Measurements from ENCODE around the gene OR5AK2. TPM values are rescaled to one million over a fixed set of nuclear protein-coding genes. Genes with fewer than 3 reads are reported as not detected.

Gene OR5AK2
- total and polyA plus RNA-seq, 2 of the 8 experiments (the other 6 are each of a cell fraction or from before 2014, with no cell fraction given), result not detected

GRCh38 chr11:56968524-56968923 lies 20.2 kb upstream of the OR5AK2 start:
- H4K8ac ChIP-seq (ENCODE audit: extremely low read depth, insufficient read depth, low read length), result no peak overlapping the region
- POLR2A ChIA-PET (ENCODE audit: partially characterized antibody), result no interaction called here
- H3K36me3 ChIP-seq (ENCODE audit: control insufficient read depth in 2 of 4, insufficient read depth in 4 of 4, low read length in 3 of 4), result no peaks in the 10 kb centered on the region
- no peak overlapping the region for H3K9ac ChIP-seq (replicated peaks in 1 of 4; ENCODE audit: extremely low read depth in 1 of 4, low read depth in 3 of 4, low read length in 3 of 4)
- H2AFZ ChIP-seq (ENCODE audit: low read length), result no peak overlapping the region
- H4K20me1 ChIP-seq (replicated peaks in 1 of 2; ENCODE audit: control insufficient read depth in 1 of 2, insufficient read depth in 2 of 2, low read length in 2 of 2), result no peaks in the 10 kb centered on the region
- H3K23me2 ChIP-seq (ENCODE audit: low read depth, low read length), result no peaks in the 10 kb centered on the region
- H2AK5ac ChIP-seq (ENCODE audit: low read depth, low read length), result no peak overlapping the region
- H2BK12ac ChIP-seq (ENCODE audit: low read depth, low read length), result no peak overlapping the region
- CTCF ChIA-PET (ENCODE audit: partially characterized antibody), result interaction anchor here (0.7 kb wide), 1 partner anchor 131 kb away, joined by 3 read pairs; no protein-coding TSS in a partner anchor
- no peak overlapping the region for H3K27ac ChIP-seq (ENCODE audit: low read depth, low read length)
- no peak for DNase-seq (ENCODE audit: low read depth in 1 of 2, low spot score in 2 of 2)
- no peak overlapping the region for H2BK5ac ChIP-seq (ENCODE audit: low read depth, low read length)
- no peak overlapping the region for H3K4me2 ChIP-seq (ENCODE audit: insufficient read depth in 1 of 2, low read depth in 2 of 2, low read length in 2 of 2)
- no peak for FAIRE-seq
- no peak overlapping the region for H3K18ac ChIP-seq (ENCODE audit: extremely low read depth, low read length)
- no peaks in the 10 kb centered on the region for H3K79me1 ChIP-seq (ENCODE audit: low read depth, low read length)
- WGBS, 2 experiments (ENCODE audit: extremely low coverage in 1 of 2, insufficient coverage in 1 of 2, insufficient read length in 1 of 2, insufficient replicate concordance in 2 of 2, low coverage in 1 of 2, low lambda C conversion rate in 2 of 2, missing lambda C conversion rate in 1 of 2), result 75% methylated on average over 4 of the region's 4 CpGs; no CpG with 5 or more reads in 1 of the 2 experiments
- H4K91ac ChIP-seq (replicated peaks; ENCODE audit: insufficient read length, low read length), result no peak overlapping the region
- H3K27me3 ChIP-seq (replicated peaks in 1 of 4; ENCODE audit: control insufficient read depth in 3 of 4, extremely low read depth in 1 of 4, insufficient read depth in 3 of 4, low read length in 3 of 4), result no peaks in the 10 kb centered on the region
- peaks cover 8 to 30% of the 10 kb centered on the region in 2 experiments; a peak in 3 of 4 replicates for H3K9me3 ChIP-seq (ENCODE audit: insufficient read depth in 2 of 2, low read depth in 1 of 2, low read length in 1 of 2)
- no peak overlapping the region for H2BK120ac ChIP-seq (replicated peaks; ENCODE audit: low read depth, low read length)
- H2BK20ac ChIP-seq (ENCODE audit: low read length), result no peak overlapping the region
- H4K5ac ChIP-seq (ENCODE audit: insufficient read length, low read depth, low read length), result no peak overlapping the region
- H3K23ac ChIP-seq (ENCODE audit: insufficient read length), result no peak overlapping the region
- H2BK15ac ChIP-seq (ENCODE audit: low read length), result no peak overlapping the region
- H3K4me3 ChIP-seq (ENCODE audit: extremely low read depth in 1 of 4, insufficient read depth in 2 of 4, low read depth in 3 of 4, low read length in 4 of 4), result no peak overlapping the region
- no peak overlapping the region for H3K14ac ChIP-seq (ENCODE audit: insufficient read length)
- no peaks in the 10 kb centered on the region for H3K79me2 ChIP-seq (ENCODE audit: control insufficient read depth in 1 of 2, insufficient read depth in 2 of 2, low read length in 2 of 2)
- no peak overlapping the region for H3K4ac ChIP-seq (replicated peaks; ENCODE audit: insufficient read length, low read depth, low read length)
- no peak overlapping the region for H3K56ac ChIP-seq (replicated peaks; ENCODE audit: insufficient read length, low read depth, low read length)
- H3K4me1 ChIP-seq (replicated peaks in 1 of 4; ENCODE audit: control insufficient read depth in 3 of 4, insufficient read depth in 4 of 4, low read length in 3 of 4), result no peaks in the 10 kb centered on the region
- TF ChIP-seq RXRA (IDR thresholded peaks at IDR 0.05; ENCODE audit: insufficient read depth, low read depth, low read length), result no peak
